HepG2 (cell line): ENCODE measurements around the gene SLC22A4. TPM values are rescaled to one million over a fixed set of nuclear protein-coding genes. Genes with fewer than 3 reads are reported as not detected.

ENCODE experiments used
- CBX2 ChIP-seq, 2 experiments: fragments of 200-600 bp in 1 of 2; sonication (generic); formaldehyde crosslinking in 1 of 2; IDR thresholded peaks; 2 replicates each; pipeline versions ENCODE4 v1.7.0 to v1.8.1; 2018 to 2022; ENCODE audit warnings: low read depth in 2 of 2, low read length in 1 of 2, mild to moderate bottlenecking in 1 of 2, missing genetic modification reagents in 1 of 2
- JUN ChIP-seq: sonication (generic); formaldehyde crosslinking; IDR thresholded peaks from 2 replicates; pipeline ENCODE4 v1.4.0; 2020; ENCODE audit warnings: mild to moderate bottlenecking, missing genetic modification reagents
- SPEN ChIP-seq: sonication (generic); formaldehyde crosslinking; IDR thresholded peaks from 2 replicates; pipeline ENCODE4 v1.5.1; 2020; ENCODE audit warnings: low read depth, mild to moderate bottlenecking, missing genetic modification reagents
- ZMYM4 ChIP-seq: sonication (generic); formaldehyde crosslinking; IDR thresholded peaks from 2 replicates; pipeline ENCODE4 v1.8.1; 2023; ENCODE audit warnings: mild to moderate bottlenecking, missing genetic modification reagents
- ZNF766 ChIP-seq: sonication (generic); formaldehyde crosslinking; IDR thresholded peaks from 2 replicates; pipeline ENCODE4 v1.5.0; 2020; ENCODE audit warnings: missing genetic modification reagents, borderline replicate concordance
- ZNF773 ChIP-seq: sonication (generic); formaldehyde crosslinking; IDR thresholded peaks from 2 replicates; pipeline ENCODE4 v1.4.0; 2020; ENCODE audit warnings: missing genetic modification reagents, borderline replicate concordance
- polyA plus RNA-seq, 8 experiments: library from polyadenylated mRNA; depleted of rRNA in 3 of 8; stranded (reverse) in 7 of 8; unstranded in 1 of 8; fragments of >200 nt; fragmentation: Illumina TruSeq in 4 of 8; extraction: Trizol in 4 of 8; gene quantifications; 2 replicates each; pipeline versions ENCODE4 v1.2.1 to v1.2.3, GENCODE V29; 2011 to 2016; ENCODE audit warnings: low read depth in 4 of 8, missing spikeins in 1 of 8, mixed read lengths in 1 of 8; ENCODE audit not compliant: insufficient read depth in 1 of 8
- total RNA-seq, 5 experiments: library from RNA; depleted of rRNA; stranded (reverse); fragments of >200 nt; fragmentation: Illumina TruSeq; extraction: Trizol; gene quantifications; 2 replicates each; pipeline ENCODE4 v1.2.3, GENCODE V29; 2016; ENCODE audit warnings: low read depth in 1 of 5
- TF ChIP-seq, protein P1 (sequence below): sonication (generic); formaldehyde crosslinking; IDR thresholded peaks from 2 replicates; pipeline ENCODE4 v1.4.0; 2020; ENCODE audit warnings: mild to moderate bottlenecking, missing genetic modification reagents, borderline replicate concordance
- TF ChIP-seq, protein P2 (sequence below): sonication (generic); formaldehyde crosslinking; conservative IDR thresholded peaks from 2 replicates; pipeline ENCODE4 v1.4.0; 2020; ENCODE audit warnings: missing genetic modification reagents
- TF ChIP-seq, protein P3 (sequence below): IDR thresholded peaks from 2 replicates; pipeline ENCODE4 v1.6.1; 2016; ENCODE audit warnings: mild to moderate bottlenecking
- TF ChIP-seq, protein P4 (sequence below): sonication (generic); formaldehyde crosslinking; IDR thresholded peaks from 2 replicates; pipeline ENCODE4 v1.8.0; 2022; ENCODE audit warnings: missing genetic modification reagents, mild to moderate bottlenecking, inconsistent platforms, borderline replicate concordance

Gene SLC22A4
- total and polyA plus RNA-seq, 2 of the 13 experiments (the other 11 are each of a cell fraction or from before 2014, with no cell fraction given) = 0.33 to 0.62 TPM

DNA sequence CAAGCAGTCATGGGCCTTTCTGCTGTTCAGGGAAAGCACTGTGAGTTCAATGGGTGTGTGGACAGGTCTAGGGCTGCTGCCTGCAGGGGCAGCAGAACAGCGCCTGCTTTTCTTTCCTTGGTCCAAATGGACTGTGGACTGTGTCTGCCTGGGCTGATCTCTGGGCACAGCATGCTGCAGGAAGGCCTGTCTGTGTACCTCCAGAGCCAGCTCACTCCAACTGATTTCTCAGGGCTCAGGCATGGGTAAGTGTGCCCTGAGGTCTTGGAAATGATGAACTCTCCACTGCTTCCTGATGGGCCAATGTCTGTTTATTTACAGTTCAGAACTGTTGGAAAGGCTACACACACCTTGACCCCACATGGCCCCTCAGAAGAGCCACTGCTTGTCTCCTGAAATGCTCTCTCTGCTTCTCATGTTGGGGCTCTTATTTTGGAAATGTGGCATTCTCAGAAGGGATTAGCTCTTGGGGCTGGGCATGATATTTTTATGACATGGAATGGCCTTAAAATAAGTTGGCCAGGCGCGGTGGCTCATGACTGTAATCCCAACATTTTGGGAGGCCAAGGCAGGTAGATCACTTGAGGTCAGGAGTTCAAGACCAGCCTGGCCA lies 27.0 kb downstream of the SLC22A4 start (continued):
- TF ChIP-seq ZMYM4 (CRISPR knock-in tag) (no peak), ZNF766 (CRISPR knock-in tag) (no peak), JUN (CRISPR knock-in tag) (no peak), SPEN (CRISPR knock-in tag) (no peak), ZNF773 (CRISPR knock-in tag) (no peak), CBX2 (IDR thresholded peaks at IDR 0.05; ENCODE audit: low read depth, low read length) (no peak), CBX2 (CRISPR knock-in tag; IDR thresholded peaks at IDR 0.05; ENCODE audit: low read depth) (no peak)
- TF ChIP-seq, protein P1, sequence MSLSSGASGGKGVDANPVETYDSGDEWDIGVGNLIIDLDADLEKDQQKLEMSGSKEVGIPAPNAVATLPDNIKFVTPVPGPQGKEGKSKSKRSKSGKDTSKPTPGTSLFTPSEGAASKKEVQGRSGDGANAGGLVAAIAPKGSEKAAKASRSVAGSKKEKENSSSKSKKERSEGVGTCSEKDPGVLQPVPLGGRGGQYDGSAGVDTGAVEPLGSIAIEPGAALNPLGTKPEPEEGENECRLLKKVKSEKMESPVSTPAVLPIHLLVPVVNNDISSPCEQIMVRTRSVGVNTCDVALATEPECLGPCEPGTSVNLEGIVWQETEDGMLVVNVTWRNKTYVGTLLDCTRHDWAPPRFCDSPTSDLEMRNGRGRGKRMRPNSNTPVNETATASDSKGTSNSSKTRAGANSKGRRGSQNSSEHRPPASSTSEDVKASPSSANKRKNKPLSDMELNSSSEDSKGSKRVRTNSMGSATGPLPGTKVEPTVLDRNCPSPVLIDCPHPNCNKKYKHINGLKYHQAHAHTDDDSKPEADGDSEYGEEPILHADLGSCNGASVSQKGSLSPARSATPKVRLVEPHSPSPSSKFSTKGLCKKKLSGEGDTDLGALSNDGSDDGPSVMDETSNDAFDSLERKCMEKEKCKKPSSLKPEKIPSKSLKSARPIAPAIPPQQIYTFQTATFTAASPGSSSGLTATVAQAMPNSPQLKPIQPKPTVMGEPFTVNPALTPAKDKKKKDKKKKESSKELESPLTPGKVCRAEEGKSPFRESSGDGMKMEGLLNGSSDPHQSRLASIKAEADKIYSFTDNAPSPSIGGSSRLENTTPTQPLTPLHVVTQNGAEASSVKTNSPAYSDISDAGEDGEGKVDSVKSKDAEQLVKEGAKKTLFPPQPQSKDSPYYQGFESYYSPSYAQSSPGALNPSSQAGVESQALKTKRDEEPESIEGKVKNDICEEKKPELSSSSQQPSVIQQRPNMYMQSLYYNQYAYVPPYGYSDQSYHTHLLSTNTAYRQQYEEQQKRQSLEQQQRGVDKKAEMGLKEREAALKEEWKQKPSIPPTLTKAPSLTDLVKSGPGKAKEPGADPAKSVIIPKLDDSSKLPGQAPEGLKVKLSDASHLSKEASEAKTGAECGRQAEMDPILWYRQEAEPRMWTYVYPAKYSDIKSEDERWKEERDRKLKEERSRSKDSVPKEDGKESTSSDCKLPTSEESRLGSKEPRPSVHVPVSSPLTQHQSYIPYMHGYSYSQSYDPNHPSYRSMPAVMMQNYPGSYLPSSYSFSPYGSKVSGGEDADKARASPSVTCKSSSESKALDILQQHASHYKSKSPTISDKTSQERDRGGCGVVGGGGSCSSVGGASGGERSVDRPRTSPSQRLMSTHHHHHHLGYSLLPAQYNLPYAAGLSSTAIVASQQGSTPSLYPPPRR = no peak
- TF ChIP-seq, protein P2, sequence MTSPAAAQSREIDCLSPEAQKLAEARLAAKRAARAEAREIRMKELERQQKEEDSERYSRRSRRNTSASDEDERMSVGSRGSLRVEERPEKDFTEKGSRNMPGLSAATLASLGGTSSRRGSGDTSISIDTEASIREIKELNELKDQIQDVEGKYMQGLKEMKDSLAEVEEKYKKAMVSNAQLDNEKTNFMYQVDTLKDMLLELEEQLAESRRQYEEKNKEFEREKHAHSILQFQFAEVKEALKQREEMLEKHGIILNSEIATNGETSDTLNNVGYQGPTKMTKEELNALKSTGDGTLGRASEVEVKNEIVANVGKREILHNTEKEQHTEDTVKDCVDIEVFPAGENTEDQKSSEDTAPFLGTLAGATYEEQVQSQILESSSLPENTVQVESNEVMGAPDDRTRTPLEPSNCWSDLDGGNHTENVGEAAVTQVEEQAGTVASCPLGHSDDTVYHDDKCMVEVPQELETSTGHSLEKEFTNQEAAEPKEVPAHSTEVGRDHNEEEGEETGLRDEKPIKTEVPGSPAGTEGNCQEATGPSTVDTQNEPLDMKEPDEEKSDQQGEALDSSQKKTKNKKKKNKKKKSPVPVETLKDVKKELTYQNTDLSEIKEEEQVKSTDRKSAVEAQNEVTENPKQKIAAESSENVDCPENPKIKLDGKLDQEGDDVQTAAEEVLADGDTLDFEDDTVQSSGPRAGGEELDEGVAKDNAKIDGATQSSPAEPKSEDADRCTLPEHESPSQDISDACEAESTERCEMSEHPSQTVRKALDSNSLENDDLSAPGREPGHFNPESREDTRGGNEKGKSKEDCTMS (CRISPR knock-in tag) = no peak
- TF ChIP-seq, protein P3, sequence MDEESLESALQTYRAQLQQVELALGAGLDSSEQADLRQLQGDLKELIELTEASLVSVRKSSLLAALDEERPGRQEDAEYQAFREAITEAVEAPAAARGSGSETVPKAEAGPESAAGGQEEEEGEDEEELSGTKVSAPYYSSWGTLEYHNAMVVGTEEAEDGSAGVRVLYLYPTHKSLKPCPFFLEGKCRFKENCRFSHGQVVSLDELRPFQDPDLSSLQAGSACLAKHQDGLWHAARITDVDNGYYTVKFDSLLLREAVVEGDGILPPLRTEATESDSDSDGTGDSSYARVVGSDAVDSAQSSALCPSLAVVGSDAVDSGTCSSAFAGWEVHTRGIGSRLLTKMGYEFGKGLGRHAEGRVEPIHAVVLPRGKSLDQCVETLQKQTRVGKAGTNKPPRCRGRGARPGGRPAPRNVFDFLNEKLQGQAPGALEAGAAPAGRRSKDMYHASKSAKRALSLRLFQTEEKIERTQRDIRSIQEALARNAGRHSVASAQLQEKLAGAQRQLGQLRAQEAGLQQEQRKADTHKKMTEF = no peak
- TF ChIP-seq, protein P4, sequence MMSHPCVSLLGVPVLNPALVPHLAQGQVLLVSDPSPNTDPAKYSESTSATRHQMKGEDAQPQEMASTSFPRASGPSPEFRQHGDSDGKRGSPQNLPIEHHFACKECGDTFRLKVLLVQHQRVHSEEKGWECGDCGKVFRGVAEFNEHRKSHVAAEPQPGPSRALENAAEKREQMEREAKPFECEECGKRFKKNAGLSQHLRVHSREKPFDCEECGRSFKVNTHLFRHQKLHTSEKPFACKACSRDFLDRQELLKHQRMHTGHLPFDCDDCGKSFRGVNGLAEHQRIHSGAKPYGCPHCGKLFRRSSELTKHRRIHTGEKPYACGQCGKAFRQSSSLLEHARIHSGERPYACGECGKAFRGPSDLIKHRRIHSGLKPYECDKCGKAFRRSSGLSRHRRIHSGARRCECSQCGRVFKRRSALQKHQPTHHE (CRISPR knock-in tag) = no peak
